Hematopoietic multipotent progenitor cell treated with erythropoietin and hydrocortisone succinate and interleukin-3 and kit ligand, for 15 days (in vitro differentiated cells): Measurements from ENCODE around the gene PRDX2.

Experiments used
- DNase-seq: peaks from one replicate; pipeline ENCODE4 v3.0.0-alpha.2; 2015; ENCODE audit warnings: low spot score

PRDX2 gene

DNA sequence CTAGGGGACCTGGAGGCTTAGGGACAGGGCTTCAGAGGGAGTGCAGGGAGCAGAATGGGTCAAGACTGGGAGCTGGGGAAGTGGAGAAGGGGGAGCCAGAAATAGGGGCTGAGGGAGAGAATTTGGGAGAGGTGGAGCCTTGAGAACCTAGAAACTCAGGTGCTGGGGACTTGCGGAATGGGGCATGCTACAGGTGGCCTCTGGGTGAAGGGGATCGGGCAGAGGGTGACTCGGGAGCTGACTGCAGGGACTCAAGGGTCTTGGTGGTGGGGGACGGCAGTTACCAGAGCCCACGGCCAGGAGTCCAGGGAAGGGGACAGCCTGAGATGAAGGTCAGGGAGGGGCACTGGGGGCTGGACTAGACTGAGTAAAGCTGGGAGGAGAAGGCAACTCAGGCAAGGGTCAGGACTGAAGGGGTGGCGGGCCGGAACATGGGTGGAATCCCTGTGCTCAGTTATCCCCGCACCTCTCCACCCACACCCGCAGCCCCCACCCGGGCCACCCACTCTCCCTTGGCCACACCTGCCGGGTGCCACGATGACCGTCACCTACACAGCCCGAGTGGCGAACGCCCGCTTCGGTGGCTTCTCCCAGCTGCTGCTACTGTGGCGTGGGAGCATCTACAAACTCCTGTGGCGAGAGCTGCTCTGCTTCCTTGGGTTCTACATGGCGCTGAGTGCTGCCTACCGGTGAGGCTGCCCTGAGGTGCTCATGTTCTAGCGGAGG lies 49.4 kb downstream of the PRDX2 start:
- DNase-seq: no peak

DNA sequence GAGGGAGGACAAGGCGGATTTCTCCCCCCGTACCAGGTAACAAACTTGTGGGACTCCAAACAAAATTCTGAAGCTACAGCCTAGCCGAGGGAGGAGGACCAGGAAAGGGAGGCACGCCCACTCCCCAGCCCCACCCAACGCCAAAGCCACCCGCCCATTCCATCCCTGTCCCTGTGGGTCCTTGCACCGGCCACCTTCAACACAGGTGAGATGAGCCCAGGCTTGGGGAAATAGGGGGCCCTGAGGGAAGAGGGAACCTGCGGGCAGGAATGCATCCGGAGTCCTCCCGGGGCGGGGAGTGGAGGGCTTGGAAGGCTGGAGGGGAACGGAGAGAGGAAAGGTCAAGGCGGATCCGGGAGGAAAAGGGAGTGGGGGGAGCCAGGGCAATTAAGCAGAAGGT lies 50.0 kb downstream of the PRDX2 start, which contains the start of gene BEST2:
Gene BEST2 (plus strand): TSS at position 157 of the 400 bp plus-strand sequence. CDS start 802 bp downstream, outside the sequence.
- no peak for DNase-seq

DNA sequence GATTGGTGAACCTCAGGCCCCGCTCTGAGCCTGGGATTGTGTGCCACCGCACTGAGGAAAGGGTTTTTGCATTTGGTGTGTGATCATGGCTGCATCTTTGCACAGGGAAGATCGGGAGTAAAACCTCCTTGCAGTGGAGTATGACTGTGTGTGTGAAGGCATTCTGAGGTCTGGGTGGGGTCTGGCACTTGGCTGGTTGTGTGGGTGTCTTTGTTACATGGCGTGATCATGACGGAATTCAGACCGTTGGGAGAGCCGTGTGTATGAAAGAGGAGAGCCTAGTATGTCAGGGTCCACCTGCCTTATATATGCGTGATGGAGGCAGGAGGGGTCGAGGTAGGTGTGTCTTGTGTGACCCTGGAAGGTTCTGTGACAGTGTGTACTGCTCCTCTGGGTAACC lies 50.7 kb downstream of the PRDX2 start:
- no peak for DNase-seq

DNA sequence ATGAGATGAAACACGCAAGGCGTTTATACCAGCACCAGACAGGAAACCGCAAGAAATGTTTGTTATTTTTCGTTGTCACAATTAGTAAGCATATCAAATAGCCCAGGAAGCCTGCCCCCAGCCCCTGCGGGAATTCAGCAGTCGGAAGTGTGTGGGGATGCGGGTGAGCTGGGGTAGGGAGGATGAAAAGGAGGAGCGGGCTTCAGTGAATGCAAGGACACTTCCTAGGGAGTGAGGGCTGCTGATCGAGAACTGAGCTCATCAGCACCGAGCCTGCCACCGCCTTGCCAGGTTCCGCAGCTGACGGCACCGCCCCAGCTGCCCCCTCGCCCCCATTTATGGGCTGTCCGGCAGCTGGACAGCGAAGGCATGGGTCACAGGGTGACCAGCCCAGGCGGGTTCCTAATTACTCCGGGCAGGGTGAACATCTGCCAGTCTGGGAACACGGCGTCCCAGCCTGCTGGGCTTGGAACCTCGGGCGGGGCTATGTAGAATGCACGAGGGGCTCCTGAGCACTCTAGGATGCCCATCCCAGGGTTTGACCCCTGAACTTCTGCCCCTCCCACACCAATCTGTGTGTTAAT lies 51.6 kb downstream of the PRDX2 start:
- DNase-seq: no peak

DNA sequence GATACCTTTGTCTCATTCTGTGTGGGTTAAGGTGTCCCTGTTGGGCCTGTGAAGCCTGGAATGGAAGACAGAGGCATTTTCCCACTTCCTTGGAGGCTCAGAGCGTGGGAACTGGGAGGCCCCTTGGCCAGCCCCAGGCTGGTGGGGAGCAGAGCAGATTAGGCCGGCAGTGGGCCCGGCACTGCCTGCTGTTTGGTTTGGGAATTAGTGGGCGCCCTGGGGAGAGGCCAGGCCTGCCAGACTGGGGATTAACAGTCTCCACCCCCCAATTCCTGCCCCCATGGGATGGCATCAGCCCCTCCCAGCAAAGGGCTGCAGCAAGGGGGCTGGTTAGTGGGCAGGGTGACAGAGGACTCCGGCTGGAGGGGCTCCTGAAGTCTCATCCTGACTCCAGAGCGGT lies 53.1 kb downstream of the PRDX2 start:
- no peak for DNase-seq
